ENCODE measurements around the gene TRIML1.
"Not testable (repeated sequence)": the region's sequence is repeated elsewhere in the genome, so short reads cannot be mapped to it uniquely, and the experiment has no call there.

Gene TRIML1

GRCh38 chr4:188154668-188155405 is 15.6 kb downstream of the TRIML1 start:
- DNase-seq = no peak

- no peak for DNase-seq
Observed at GRCh38 chr4:188158336-188158735, 19.1 kb downstream of the TRIML1 start.

GRCh38 chr4:188159513-188160226 is 20.4 kb downstream of the TRIML1 start:
- not testable (repeated sequence) for DNase-seq

- no peak for DNase-seq
Observed at GRCh38 chr4:188160406-188160805, 21.2 kb downstream of the TRIML1 start.

GRCh38 chr4:188161167-188161566 is 21.9 kb downstream of the TRIML1 start:
- no peak for DNase-seq

GRCh38 chr4:188162698-188163097 is 23.5 kb downstream of the TRIML1 start:
- no peak for DNase-seq

GRCh38 chr4:188168726-188169373 is 29.6 kb downstream of the TRIML1 start:
- no peak for DNase-seq

- DNase-seq = no peak
Observed at GRCh38 chr4:188171551-188171950, 32.3 kb downstream of the TRIML1 start.

- DNase-seq = no peak
Observed at GRCh38 chr4:188175288-188175687, 36.0 kb downstream of the TRIML1 start.

- no peak for DNase-seq
Observed at GRCh38 chr4:188177997-188178675, 38.9 kb downstream of the TRIML1 start.

- no peak for DNase-seq
Observed at GRCh38 chr4:188178806-188179205, 39.6 kb downstream of the TRIML1 start.

GRCh38 chr4:188187106-188187505 is 47.9 kb downstream of the TRIML1 start:
- no peak for DNase-seq

GRCh38 chr4:188190461-188190860 is 51.2 kb downstream of the TRIML1 start:
- no peak for DNase-seq

- DNase-seq = no peak
Observed at GRCh38 chr4:188194421-188194820, 55.2 kb downstream of the TRIML1 start.

GRCh38 chr4:188195389-188195985 is 56.2 kb downstream of the TRIML1 start:
- DNase-seq = no peak

GRCh38 chr4:188196134-188196735 is 57.0 kb downstream of the TRIML1 start:
- DNase-seq = no peak

Data from activated naive CD4-positive, alpha-beta T cell treated with Interleukin-2 at 50 U/mL for 16 hours (primary cell).